ENCODE data around the gene ID3.

The ID3 gene

GRCh38 chr1:23559136-23559984 lies at the start of gene ID3:
Gene ID3 (minus strand): TSS chr1:23559501. CDS start chr1:23559426, 75 bp downstream.
- DNase-seq (ENCODE audit: low spot score) = peak; percentile 92

- no peak for DNase-seq (ENCODE audit: low spot score)
These were observed 48.6 kb upstream of the ID3 start for GRCh38 chr1:23607944-23608343.

- no peak for DNase-seq (ENCODE audit: low spot score)
These were observed 42.9 kb upstream of the ID3 start for GRCh38 chr1:23601968-23602876.

GRCh38 chr1:23601135-23601967 lies 42.0 kb upstream of the ID3 start:
- DNase-seq (ENCODE audit: low spot score) = no peak

- no peak for DNase-seq (ENCODE audit: low spot score)
These were observed 41.0 kb upstream of the ID3 start for GRCh38 chr1:23600283-23600682.

- DNase-seq (ENCODE audit: low spot score) = no peak
These were observed 39.8 kb upstream of the ID3 start for GRCh38 chr1:23599125-23599524.

- DNase-seq (ENCODE audit: low spot score) = peak; percentile 32
These were observed 39.1 kb upstream of the ID3 start for GRCh38 chr1:23598424-23598823.

- DNase-seq (ENCODE audit: low spot score) = peak; percentile 49
These were observed 38.5 kb upstream of the ID3 start for GRCh38 chr1:23597635-23598388.

- DNase-seq (ENCODE audit: low spot score) = no peak
These were observed 37.4 kb upstream of the ID3 start for GRCh38 chr1:23596382-23597358.

- no peak for DNase-seq (ENCODE audit: low spot score)
These were observed 35.6 kb upstream of the ID3 start for GRCh38 chr1:23594927-23595353.

- DNase-seq (ENCODE audit: low spot score) = no peak
These were observed 35.0 kb upstream of the ID3 start for GRCh38 chr1:23594149-23594907.

- DNase-seq (ENCODE audit: low spot score) = no peak
These were observed 34.4 kb upstream of the ID3 start for GRCh38 chr1:23593556-23594148.

- DNase-seq (ENCODE audit: low spot score) = no peak
These were observed 33.8 kb upstream of the ID3 start for GRCh38 chr1:23593042-23593521.

GRCh38 chr1:23592209-23592892 lies 33.0 kb upstream of the ID3 start:
- DNase-seq (ENCODE audit: low spot score) = no peak

GRCh38 chr1:23591460-23592208 lies 32.3 kb upstream of the ID3 start:
- DNase-seq (ENCODE audit: low spot score) = no peak

- no peak for DNase-seq (ENCODE audit: low spot score)
These were observed 30.9 kb upstream of the ID3 start for GRCh38 chr1:23590058-23590783.

- no peak for DNase-seq (ENCODE audit: low spot score)
These were observed 30.3 kb upstream of the ID3 start for GRCh38 chr1:23589585-23589986.
